Activated CD4-positive, alpha-beta T cell treated with anti-CD3 and anti-CD28 coated beads for 48 hours (primary cell): Measurements from ENCODE around the gene MAD1L1.

Source experiments
- DNase-seq: peaks from one replicate; pipeline ENCODE4 v3.0.0-alpha.2; 2020

The MAD1L1 gene

DNA sequence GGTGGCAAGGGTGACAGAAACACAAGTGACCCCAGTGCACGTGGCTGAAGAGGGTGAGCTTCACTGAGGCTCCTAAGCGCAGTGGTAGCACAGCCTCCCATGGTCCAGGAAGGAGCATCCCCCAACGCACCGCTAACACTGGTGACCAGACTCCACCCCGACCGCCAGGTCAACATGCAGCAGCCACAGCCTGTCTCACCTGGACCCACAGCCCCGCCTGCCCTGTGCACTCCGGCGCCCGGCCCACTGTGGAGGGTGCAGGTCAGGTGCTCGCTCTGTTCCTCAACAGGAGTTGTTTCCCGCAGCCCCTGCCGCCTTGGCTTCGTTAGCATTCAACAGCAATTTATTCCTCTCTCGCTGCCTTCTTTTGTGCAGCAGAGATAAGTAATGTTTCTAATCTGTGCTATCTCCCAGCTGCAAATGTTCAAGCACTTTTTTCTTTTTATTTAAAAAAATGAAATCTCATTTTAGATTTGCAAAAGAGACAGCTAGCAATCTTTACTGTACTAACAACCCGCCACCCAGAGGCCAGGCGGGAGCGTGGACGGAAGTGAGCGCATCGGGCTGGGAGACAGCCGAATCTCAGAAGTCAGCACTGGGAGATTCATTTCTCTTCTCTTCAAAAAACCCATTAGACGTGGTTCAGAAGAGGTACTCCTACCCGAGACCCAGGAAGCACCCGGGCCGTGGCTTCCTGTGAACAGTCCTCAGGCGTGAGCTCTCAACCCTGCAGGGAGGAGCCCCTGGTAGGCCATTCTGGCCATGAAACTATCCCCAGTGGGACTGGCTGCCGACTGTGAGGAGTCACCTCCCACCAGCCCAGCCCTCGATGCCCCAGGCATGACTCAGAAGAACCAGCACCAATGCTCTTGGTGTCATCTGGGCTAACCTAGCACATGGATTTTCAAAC, 133.4 kb downstream of the MAD1L1 start:
- DNase-seq: peak; percentile 48

DNA sequence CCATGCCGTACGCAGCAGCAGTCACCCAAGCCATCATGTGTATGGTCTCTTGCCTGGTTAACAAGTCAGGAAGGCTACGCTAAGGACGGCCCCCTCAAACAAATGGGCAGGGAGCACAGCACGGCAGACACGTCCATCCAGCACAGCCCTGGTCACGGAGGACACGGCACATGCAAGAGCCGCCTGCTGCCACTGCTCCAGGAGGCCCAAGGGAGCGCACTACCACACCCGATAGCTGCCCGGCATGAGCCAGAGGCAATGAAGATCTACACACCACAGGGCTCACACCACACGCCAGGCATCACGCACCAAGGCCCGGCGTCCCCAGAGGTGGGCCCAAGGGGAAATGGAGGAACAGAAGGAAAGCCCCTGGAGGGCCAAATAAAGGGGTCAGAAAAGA, 134.2 kb downstream of the MAD1L1 start:
- DNase-seq: no peak

DNA sequence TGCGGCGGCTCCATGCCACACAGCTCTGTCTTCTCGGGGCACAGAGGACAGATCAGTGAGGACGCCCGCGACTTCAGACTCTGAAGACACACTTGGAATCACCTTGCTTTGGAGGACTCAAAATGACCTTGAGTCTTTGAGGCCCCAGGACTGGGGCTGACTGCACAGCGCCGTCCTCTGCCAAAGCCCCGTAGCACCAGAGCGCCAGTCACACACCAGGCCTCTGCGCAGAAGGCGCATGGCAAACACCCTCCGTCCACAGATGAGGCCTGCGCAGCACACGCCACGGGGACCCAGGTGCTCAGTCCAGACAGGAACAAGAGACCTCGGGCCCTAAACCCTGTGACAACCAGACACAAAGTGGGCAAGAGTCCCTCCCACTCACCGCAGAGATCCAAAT, 134.7 kb downstream of the MAD1L1 start:
- DNase-seq: no peak

DNA sequence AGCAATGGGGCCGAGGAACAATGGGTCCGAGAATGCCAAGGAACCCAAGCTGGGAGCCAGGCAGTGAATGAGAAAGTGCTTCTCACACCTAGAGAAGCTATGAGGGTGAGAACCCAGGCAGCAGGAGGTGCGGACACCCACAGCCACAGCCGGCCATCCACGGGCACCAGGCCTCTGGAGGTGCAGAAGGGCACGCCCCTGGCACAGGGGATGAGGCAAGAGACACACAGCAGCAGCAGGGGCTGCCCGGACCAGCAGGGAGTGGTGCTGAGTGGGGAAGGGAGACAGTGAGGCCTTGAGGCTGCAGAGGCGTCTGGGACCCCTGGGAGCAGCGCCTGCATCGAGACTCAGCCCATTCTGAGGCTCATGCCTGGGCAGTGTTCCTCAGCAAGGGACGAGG, 135.3 kb downstream of the MAD1L1 start:
- DNase-seq: no peak

DNA sequence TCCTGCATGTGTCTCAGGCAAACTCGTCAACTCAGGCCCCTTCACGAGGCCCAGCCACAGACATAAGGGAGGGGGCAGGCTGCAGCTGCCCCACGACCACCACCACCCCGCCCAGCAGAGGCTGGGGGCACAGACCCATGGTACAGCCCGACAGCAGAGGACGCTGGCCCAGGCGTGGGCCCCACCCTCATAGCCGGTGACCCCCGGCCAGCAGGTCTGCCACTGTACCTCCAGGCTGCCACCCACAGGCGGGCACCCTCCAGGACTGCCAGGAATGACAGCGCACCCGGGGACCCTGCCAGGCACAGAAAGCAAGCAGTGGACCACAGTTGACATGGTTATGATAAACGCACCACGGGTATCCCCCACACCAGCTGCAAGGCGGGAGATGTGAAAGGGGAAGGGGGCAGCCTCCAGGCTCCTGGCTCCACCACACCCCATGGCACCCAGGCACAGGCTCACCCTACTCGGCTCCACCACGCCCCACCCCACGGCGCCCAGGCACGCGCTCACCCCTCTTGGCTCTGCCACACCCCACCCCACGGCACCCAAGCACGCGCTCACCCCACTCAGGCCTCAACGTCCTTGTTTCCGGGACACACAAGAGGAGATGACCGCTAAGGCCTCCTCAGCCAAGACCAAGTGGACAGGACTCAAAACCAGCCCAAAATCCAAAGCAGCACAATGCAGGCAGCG, 135.9 kb downstream of the MAD1L1 start:
- no peak for DNase-seq

DNA sequence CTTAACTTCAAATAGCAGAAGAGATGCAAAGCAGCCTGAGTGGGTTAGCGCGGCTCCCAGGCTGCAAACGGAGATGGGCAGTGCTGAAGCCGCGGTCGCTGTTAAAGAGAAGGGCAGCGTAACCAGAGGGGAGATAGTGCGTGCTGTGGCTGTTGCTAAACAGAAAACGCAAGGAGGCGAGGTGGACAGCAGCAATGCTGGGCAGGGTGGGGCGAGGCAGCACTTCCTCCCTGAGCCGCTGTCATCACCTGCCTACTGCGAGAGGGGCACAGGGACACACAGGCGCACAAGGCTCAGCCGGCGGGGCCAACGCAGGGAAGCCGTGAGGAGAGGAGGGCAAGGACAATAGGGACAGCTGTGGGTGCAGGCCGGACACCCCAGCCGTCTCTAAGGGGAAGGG, 137.3 kb downstream of the MAD1L1 start:
- DNase-seq: no peak

DNA sequence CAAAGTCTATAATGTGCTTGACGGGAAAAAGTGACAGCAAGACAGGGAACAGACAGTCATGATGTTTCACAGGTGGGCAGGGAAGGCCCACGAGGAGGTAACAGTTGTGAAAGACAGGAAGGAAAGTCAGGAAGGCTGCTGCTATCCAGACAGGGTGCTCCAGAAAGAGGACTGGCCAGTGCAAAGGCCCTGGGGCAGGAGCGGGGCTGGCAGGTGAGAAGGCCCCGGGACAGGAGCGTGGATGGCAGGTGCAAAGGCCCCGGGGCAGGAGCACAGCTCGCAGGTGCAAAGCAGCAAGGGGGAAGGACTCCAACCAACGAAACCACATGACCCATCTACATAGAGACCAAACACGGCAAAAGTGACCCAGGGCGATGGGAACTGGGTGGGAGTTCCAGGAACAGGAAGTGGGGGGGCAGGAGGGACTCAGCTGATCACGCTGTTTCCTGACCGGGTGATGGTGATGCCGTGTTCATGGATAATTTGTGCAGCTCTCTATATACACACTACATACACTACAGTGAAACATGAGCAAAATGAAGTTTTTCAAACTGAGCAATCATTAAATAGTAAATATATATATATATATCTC, 138.2 kb downstream of the MAD1L1 start:
- DNase-seq: no peak

DNA sequence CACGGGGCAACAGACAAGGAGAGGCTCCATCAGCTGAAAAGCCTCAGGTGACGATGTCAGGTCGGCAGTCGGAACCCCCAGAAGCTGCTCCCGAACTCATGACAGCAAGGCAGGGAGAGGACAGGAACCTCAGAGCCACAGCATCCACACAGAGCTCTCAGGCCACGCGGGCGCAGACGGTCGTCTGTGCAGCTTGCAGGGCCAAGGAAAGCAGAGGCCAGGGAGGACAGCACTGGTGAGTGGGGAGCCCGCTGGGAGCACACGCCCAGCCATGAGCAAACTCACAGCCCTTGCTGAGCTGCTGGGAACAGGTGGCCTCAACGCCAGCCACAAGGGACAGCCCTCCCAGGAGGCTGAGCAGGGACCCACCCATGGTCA, 138.9 kb downstream of the MAD1L1 start:
- DNase-seq: no peak

DNA sequence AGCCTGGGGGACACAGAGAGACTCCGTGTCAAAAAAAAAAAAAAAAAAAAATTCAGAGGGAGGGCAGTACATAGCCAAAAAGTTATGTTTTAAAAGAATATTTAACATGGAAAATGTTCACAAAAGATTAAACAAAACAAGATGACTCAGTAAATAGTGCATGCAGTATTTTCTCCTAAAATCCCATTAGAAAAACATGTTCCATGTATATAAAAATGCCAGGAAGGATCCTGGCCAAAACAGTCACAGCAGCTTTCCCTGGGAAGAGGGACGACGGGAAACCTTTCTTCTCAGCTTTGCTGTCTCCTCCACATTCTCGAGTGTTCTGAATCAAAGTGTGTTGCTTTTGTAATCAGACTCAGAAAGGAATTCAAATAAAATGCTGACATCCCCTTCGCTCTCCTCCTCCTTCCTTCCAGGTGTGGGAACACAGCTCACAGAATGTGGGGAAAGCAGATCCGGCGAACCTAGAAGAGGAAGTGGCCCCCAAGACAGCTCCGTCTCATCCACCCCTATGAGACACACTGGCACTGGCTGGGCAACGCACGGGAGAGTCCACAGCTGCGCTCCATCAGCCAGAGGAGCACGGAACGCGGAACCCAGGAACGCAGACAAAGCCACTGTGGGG, 139.4 kb downstream of the MAD1L1 start:
- no peak for DNase-seq

DNA sequence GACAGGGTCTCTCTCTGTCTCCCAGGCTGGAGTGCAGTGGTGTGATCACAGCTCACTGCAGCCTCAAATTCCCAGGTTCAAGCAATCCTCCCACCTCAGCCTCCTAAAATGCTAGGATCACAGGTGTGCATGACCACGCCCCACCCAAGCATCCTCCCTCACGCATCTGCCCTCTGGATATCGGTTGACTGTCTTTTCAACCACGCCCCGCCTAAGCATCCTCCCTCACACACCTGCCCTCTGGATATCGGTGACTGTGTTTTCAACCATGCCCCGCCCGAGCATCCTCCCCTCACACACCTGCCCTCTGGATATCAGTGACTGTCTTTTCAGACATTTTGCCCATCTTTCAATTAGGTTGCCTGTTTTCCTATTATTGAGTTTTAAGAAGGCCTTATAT, 140.5 kb downstream of the MAD1L1 start:
- no peak for DNase-seq

DNA sequence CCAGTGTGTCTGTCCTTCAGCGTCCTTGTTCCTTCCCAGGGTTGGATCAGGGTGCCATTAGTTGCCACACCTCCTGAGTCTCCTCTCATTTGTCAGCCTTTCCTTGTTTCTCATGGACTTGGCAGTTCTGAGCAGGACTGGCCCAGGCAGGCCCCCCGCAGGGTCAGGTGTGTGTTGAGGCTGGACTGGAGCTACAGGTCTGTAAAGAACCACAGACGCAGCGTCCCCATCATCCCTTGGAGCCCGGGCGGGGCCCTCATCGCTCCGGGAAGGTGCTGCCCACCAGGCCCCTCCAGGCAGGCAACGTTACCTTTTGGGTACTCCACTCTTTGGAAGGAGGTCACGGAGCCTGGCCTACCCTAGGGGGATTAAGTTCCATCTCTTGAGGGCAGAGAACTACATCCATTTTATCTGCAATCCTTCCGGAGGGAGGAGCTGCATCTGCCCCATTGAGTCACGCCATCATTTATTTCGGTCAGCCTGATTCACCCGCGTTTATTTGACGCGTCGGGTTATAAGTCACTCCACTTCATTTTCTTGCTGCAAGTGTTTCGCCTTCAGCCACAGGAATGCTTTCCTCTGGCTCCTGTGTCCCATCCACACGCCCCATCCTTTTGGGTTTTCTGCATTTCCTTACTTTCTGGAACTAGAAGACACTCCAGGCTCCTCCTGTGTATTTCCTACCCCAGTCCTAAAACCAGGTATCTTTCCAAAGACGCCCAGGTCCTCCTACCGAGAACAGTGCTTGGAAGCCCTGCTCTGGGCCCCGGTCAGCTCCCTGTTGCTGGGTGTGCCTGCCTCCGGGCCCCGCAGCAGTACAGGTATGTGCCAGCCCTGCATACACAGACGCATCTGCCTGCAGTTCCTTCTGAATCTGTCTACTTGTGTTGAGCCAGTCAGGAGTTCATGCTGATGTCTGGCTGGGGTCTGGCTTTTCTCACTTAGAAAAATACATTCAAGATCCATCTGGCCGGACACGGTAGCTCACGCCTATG, 141.9 kb downstream of the MAD1L1 start:
- no peak for DNase-seq

DNA sequence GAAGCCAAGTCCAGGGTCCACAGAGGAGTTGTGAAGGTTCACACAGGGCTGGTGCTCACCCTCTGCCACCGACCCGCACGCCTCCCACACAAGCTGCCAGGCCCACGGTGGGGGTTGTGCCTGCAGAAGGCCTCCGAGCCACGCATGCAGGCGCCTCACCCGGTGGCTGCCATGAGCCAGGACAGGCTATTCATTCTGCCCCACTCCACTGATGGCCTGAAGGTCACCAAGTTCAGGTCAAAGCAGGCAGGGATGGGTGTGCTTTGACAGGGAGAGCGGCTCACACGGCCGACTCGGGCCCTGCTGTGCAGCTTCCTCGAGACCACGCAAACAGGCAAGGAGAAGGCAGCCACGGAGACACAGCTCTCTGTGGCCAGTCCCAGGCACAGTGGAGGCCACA, 143.9 kb downstream of the MAD1L1 start:
- DNase-seq: no peak

DNA sequence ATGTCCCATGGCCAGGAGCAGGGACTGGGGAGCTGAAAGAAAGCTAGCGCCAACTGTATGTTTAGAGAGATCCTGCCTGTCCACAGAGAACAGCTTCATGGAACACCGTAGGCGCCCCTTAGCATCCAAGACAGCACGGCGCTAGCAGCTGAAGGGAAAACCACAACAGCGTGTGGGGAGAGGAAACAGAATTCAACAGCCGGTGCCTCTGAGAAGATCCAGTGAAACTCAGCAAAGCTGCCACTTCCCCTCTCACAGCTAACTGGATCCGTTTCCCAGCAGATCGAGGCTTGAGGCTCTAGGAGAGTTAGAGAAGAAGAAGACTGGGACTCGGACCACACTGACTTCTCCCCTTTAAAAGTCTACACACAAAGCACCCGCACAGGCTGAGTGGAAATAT, 145.0 kb downstream of the MAD1L1 start:
- DNase-seq: no peak

DNA sequence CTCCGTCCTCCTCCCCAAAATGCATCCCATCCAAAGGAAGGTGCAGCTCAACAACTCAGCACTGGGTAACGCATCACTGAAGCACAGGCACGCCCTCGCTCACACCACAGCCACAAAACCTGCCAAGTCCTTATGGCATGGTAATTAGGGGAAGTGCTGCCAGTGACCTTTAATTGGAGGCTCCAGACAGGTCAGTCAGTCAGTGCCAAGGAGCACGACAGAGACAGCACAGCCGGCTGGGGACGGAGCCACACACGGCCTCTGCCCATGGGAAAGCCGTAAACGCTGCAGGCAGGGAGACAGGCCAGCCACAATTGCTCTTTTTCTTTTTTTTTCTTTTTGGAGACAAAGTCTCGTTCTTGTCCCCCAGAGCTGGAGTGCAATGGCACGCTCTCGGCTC, 146.5 kb downstream of the MAD1L1 start:
- DNase-seq: no peak

DNA sequence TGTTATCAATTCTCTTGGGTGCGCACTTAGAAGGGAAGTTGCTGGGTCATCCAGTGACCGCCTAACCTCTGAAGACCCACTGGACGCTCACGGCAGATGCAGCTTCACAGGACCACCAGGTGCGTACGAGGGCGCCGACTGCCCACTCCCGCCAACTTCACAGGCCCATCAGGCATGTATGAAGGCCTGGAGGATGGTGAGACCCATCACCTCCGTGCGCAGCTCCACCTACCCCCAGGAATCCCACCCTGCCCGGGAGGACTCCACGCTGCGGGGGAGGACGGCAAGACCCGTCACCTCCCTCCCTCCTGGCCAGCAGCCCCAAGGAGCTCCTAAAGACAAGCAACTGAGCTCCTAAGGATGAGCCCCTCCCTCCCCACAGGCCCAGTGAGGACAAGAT, 146.9 kb downstream of the MAD1L1 start:
- no peak for DNase-seq

DNA sequence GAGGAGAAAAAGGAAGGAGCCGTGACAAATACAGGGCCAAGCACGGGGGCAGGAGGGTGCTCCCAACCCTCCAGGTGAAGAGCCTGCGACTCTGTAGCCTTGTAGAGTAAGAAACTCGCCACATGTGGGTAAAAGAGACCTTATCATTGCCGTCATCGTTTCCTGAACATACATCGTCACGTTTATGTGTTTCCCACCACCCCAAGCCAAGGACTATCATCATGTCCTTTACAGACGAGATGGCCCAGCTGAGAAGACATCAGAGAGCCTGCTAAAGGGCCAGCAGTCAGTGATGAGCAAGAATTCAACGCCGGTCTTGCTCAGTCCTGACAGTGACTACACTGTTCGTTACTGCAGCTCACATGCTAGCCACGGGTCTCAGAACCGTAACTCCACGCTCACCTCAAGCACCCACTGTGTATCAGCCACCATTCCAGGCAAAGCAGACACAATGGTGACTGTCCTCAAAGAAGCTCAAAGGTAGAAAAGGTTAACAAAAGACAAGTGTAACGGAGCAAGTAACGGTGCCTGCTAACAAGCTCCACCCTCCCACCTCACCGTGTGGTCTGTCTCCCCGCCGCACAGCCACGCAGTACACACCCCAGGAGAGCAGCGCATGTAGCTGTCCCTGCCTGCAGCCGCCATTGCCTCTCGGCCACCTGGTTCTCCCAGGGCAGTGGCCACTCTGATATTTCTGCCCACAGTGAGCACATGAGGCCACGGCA, 147.8 kb downstream of the MAD1L1 start:
- no peak for DNase-seq

DNA sequence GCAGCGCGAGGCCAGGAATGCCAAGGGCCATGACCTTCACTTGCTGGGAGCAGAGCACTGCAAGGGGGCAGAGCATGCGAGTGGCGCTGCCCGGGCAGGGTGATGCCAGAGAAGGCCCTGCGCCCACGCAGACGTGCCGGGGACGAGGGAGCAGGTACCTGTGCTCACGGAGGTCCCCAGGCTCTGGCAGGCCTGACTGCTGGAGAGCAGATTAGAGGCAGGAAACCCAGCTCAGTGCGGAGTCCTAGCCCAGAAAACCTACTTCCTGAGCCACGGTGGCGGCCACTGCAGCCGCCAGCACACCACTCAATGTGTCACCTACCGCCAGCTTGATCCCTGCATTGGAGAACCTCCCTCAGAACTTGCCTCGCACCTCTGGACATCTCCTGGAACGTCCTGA, 148.4 kb downstream of the MAD1L1 start:
- DNase-seq: peak; percentile 19

DNA sequence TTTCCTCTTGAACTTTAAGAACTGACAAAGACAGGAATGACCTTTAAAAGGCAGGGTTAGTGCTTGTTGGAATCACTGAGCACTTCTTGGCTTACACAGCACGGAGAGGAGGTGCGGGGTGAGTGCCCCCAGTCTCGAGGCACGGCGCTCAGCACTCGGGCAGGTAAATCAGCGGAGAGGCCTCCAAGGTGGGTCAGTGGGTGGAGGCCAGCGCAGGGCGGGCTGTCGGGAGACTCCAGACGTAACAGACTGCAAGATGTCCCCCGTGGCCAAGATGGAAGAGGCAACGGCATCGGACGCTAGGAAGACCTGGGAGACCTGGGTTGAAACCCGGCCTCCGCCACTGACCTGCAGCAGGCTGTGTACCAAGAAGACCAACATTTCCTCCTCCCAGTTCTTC, 149.4 kb downstream of the MAD1L1 start:
- no peak for DNase-seq

DNA sequence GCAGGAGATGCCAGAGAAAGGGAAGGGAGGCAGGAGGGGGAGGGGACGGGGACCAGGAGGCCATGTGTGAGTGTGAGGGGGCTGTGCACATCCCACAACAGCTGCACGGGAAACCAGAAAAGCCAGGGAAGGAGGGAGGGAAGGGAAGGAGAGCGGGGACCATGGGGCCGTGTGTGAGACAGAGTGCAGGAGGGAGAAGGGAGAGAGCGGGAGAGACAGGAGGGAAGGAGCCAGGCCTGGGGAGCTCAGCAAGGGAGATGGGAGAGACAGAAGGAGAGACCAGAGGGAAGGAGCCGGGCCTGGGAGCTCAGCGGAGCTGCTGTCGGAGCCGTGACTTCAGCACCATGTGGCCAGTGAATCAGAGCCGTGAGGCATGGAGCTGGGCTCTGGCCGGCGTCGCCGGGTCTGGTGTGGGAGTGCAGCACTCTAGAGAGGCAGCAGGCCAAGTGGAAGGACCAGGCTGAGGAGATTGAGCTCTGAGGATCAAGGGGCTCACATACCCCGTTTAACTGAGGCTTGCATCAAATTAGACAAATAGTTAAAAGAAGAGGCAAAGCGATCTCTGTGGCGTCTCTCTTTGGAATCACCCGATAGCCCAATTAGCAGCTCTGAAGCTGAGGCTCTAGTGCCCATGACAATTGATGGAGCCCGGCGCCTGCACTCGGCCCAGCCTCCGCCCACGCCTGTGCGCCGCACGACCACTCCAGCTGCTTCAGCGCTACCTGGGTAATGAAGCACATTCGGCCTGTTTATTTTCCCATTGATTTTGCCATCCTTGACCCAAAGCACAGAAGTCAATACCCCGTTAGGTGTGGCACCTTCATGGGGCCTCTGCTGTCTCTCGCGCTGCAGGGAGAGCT, 150.4 kb downstream of the MAD1L1 start:
- no peak for DNase-seq

DNA sequence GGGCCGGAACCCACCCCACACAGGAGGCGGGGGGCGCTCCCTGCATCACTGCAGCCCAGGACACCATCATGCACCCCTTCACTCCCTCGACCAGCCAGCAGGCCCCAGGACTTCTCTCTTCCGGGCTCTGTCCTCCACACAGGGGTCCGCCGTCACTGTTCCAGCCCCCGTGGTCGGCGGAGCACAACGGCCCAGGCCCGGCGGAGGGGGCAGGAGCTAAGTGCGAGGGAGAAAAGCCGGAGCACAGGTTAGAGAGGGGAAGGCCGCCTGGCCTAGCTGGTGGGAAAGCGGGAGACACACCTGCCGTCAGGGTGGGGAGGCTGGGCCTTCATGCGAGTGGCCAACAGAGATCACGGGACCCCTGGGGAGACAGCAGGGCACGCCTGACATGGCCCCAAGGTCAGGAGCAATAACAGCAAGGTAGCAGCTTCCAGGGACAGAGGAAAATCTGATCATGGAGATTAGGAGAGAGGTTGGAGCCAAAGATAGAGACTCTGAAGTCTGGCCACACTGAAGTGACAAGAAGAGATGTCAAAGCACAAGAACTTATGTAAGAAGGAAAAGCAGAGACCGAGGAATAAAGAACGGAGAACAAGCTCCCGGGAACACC, 151.1 kb downstream of the MAD1L1 start:
- DNase-seq: no peak
